ENCODE data around the gene UBXN6.
A peak's percentile ranks its signal among the peaks of the same experiment; 100 is the strongest.

The UBXN6 gene

DNA sequence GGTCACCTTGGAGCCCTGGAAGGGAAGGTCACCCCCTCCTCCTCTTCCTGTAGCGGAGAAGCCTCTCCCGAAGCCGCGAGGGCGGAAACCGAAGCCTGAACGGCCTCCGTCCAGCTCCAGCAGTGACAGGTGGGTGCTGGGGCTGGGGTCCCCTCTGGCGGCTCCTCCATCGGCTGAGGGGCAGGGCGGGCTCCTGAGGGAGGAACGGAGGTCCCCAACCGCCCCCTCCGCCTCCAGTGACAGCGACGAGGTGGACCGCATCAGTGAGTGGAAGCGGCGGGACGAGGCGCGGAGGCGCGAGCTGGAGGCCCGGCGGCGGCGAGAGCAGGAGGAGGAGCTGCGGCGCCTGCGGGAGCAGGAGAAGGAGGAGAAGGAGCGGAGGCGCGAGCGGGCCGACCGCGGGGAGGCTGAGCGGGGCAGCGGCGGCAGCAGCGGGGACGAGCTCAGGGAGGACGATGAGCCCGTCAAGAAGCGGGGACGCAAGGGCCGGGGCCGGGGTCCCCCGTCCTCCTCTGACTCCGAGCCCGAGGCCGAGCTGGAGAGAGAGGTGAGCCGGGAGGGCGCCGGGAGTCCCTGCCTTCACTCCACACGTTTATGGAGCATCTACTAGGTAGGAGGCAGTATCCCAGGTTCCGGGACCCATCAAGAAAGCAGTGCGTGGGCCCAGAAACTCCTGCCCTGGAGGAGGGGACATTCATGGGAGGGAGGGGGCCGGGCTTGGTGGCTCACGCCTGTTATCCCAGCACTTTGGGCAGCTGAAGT is 36.5 kb upstream of the UBXN6 start:
- no peak for DNase-seq (ENCODE audit: low read depth in 1 of 2, low spot score in 1 of 2)

GRCh38 chr19:4493104-4493928 is 35.7 kb upstream of the UBXN6 start:
- DNase-seq (ENCODE audit: low read depth in 1 of 2, low spot score in 1 of 2), result no peak

DNA sequence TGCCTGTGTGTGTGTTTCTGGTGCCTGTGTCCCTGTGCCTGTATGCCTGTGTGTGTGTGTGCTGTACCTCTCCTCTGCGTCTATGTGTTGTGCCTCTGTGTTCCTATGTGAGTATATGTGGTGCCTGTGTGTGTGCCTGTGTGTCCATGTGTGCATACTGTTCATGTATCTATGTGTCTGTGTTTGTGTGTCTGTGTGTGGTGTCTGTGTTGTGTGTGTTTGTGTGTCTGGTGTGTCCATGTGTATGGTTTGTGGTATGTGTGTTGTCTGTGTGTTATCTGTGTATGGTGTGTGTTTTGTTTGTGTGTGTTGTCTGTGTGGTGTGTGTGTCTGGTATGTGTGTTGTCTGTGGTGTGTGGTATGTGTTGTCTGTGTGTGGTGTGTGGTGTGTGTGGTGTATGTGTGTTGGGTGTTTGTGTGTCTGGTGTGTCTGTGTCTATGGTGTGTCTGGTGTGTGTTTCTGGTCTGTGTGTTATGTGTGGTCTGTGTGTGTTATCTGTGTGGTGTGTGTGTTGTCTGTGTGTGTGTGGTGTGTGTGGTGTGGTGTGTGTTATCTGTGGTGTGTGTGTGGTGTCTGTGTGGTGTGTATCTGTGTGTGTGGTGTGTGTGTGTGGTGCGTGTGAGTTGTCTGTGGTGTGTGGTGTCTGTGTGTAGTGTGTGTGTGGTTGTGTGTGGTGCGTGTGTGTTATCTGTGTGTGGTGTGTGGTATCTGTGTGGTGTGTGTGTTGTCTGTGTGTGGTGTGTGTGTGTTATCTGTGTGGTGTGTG is 34.9 kb upstream of the UBXN6 start:
- DNase-seq (ENCODE audit: low read depth in 1 of 2, low spot score in 1 of 2), result no peak

GRCh38 chr19:4491446-4491845 is 33.9 kb upstream of the UBXN6 start:
- DNase-seq (ENCODE audit: low read depth in 1 of 2, low spot score in 1 of 2), result no peak

DNA sequence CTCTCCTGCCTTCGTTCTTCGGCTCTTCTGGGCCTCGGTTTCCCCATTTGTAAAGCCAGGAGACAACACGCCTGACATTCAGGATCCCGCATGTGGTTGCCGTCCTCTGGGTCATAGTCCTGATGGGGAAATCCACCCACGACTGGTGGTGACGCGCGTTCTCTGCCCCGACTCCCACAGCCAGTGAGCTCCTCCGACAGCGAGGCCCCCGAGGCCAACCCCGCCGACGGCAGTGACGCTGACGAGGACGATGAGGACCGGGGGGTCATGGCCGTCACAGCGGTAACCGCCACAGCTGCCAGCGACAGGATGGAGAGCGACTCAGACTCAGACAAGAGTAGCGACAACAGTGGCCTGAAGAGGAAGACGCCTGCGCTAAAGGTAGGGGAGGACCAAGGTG is 30.9 kb upstream of the UBXN6 start:
- DNase-seq (ENCODE audit: low read depth in 1 of 2, low spot score in 1 of 2), result no peak

- DNase-seq (ENCODE audit: low read depth in 1 of 2, low spot score in 1 of 2), result no peak
These were observed 30.0 kb upstream of the UBXN6 start for GRCh38 chr19:4487572-4487971.

GRCh38 chr19:4483385-4483784 is 25.8 kb upstream of the UBXN6 start:
- no peak for DNase-seq (ENCODE audit: low read depth in 1 of 2, low spot score in 1 of 2)

DNA sequence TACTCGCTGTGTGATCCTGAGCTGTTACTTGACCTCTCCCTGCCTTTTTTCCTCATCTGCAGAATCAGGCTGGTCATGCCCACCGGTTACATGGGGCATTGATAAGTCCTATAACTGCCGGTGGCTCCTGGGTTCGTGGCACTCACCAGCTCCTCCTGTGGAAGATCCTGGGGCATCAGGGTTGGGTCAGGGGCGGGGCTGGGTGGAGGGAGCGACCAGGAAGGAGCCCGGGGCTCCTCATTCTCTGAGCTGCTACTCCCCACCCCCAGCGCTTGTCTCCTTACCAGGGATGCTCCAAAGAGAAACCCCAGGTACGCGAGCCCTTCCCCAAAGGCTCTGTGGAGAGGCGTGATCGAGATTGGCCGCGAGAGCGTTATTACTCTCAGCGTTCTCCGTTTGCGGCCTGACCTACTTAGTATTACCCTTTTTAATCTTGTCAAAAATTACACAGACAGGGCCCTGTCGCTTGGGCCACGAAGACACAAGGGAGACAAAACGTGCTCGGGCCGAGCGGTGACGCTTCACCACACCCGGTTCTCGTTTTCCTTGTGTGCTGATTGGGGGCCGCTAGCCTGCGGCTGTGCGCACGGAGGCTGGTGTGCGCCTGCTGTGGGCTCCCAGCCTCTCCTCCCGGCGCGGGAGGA is 25.2 kb upstream of the UBXN6 start:
- no peak for DNase-seq (ENCODE audit: low read depth in 1 of 2, low spot score in 1 of 2)

DNA sequence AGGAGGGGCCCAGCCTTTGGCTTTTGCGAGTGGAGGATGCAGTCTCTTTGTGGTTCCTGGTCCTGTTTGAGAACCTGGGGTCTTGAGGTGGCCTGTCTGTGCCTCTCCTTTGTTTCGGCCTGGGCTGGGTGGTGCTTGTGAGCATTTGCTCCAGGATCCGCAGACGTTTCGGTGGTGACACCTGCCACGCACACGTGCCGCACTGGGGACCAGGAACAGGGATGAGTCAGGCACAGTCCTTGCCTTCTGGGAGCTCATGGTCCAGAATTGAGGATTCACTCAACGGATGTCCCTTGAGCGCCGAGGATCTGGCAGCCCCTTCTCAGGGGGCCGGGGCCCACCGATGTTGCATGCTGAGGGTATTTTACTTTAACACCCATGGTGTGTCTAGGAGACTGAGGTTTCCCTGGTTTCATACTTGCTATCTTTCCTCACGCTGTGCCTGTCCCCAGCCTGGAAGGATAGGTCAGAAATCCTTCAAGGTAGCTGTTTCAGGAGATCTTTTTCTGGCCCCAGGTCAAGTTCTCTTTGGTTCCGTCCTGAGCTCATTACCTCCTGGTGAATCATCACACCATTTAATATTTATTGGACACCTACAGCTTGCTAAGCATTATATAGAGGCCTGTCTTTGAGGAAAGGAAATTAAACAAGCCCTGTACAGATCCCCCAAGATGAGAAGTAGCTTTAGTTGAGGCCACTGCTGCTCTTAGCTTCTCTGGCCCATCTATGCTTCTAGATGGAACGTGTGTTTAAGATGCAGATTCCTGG is 19.6 kb upstream of the UBXN6 start:
- DNase-seq (ENCODE audit: low read depth in 1 of 2, low spot score in 1 of 2), result no peak

DNA sequence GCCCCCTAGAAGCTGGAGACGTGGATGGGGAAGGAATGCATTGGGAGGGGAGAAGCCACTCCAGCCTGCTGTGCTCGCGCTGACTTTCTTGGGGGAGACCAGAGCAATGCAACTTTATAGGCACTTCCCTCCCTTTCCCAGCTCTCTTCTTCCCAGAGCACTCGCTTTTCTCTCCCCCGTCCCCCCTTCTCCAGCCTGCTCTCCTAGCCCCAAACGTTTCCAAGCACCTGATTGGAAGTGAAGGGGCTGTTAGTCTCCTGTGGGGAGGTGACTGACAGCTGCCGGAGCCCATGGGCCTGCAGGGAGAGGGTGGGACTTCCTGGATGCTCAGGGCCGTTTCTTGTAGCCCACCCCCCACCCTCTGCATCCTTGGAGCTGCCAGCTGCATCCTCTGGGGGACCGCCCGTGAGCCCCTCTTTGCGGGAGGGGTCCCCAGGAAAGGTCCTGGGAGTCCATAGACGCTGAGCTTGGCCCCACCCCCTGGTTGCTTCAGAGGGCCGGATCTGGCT is 17.0 kb upstream of the UBXN6 start:
- DNase-seq (ENCODE audit: low read depth in 1 of 2, low spot score in 1 of 2), result no peak

DNA sequence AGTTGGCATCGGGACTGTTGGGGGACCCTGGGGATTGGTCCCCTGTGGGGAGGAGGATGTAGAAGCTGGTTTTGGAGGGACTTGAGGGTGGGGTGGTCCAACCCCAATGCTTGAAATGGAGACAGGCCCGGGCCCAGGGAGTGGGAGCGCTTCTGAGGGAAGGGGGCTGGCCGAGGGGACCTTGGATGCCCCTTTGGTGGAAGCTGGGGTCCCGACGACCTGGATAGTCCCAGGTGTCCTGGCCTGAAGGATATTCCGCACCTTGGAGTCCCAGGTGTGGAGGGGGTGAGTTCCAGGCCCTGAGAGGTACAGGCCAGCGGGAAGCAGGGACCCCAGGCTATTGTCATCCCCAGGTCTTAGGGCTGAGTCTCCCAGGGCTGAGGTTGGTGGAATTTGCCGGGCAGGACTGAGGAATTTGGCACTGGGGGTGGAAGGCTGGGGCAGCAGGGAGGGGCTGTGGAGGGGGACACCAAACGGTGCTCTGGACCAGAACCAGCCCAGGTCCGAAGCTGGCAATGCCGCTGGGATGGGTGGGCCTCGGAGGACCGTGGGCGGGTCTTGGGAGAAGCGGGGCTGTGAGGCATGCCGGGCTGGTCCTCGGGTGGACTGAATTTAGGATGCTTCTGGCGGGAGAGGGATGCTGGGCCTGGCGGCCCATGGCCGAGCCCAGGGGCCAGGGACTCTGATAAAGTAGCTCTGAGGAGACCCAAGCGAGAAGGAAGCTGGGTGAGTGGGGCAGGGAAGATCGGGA is 16.3 kb upstream of the UBXN6 start:
- DNase-seq (ENCODE audit: low read depth in 1 of 2, low spot score in 1 of 2), result no peak

- no peak for DNase-seq (ENCODE audit: low read depth in 1 of 2, low spot score in 1 of 2)
These were observed 15.6 kb upstream of the UBXN6 start for GRCh38 chr19:4473011-4473762.

- DNase-seq (ENCODE audit: low read depth in 1 of 2, low spot score in 1 of 2), result peak in 1 of 2 donors; percentile 91
These were observed 14.8 kb upstream of the UBXN6 start, which contains the start of gene HDGFL2 for GRCh38 chr19:4472174-4472974. Gene HDGFL2 (plus strand): TSS chr19:4472297. CDS start chr19:4472351, 54 bp downstream.

GRCh38 chr19:4471403-4472173 is 14.0 kb upstream of the UBXN6 start:
- peak; percentile 89 to 95 for DNase-seq (ENCODE audit: low read depth in 1 of 2, low spot score in 1 of 2)

DNA sequence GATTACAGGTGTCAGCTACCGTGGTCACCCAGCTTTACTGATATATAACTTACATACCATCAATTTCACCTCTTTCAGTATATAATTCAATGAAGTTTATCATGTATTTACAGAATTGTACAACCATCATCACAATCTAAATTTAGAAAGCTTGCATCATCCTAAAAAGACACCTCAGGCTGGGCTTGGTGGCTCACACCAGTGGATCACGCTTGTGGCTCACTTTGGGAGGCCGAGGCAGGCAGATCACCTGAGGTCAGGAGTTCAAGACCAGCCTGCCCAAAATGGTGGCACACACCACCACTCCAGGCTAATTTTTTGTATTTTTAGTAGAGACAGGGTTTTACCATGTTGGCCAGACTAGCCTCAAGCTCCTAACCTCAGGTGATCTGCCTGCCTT is 10.2 kb upstream of the UBXN6 start:
- DNase-seq (ENCODE audit: low read depth in 1 of 2, low spot score in 1 of 2), result no peak

DNA sequence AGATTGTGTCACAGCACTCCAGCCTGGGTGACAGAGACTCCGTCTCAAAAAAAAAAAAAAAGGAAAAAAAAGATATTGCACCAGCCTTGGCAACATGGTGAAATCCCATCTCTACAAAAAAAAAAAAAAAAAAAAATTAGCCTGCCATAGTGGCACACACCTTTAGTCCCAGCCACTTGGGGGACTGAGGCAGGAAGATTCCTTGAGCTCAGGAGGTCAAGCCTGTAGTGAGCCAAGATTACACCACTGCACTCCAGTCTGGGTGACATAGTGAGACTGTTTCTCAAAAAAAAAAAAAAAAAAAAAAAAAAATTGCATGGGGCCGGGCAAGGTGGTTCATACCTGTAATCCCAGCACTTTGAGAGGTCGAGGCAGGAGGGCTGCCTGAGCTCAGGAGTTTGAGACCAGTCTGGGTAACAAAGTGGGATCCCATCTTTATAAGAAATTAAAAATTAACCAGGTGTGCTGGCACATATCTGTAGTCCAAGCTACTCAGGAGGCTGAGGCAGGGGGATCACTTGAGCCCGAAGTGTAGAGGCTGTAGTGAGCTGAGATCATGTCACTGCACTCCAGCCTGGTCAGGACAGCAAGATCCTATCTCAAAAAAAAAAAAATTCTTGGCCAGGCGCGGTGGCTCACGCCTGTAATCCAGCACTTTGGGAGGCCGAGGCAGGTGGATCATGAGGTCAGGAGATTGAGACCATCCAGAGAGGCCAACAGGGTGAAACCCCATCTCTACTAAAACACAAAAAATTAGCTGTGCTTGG is 7.4 kb upstream of the UBXN6 start:
- no peak for DNase-seq (ENCODE audit: low read depth in 1 of 2, low spot score in 1 of 2)

Data from stimulated activated CD4-positive, alpha-beta T cell treated with anti-CD3 and anti-CD28 coated beads, Interleukin-15, amount 100 ng/mL, for 1 hour (primary cell).